ENCODE data around the gene CCL5. TPM values are rescaled to one million over a fixed set of nuclear protein-coding genes. Genes with fewer than 3 reads are reported as not detected.

The CCL5 gene
- total and polyA plus RNA-seq, 2 donors = 26.7 to 27.4 TPM

DNA sequence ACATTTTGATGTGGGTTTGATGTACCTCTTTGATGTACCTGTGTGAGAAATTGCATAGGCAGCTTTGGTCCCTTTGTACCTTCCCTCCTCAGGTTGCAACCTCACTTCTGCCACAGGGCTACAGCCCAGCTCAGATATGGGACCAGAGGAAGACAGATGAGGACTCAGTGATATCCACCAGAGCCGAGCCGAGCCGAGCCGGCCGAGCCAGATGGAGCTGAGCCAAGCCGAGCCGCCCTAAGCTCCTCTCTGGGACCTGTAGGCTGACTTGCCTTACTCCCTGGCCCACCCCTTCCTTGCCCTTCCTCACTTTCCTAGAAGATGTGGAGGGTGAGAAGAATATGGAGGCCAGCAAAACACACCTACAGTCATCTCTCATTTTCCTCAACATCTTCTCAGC, 15.3 kb downstream of the CCL5 start:
- Histone ChIP-seq H3K36me3 (ENCODE audit: control insufficient read depth in 2 of 2, insufficient read depth in 2 of 2, low read length in 1 of 2) (no peaks in the 10 kb centered on the region), H3K27me3 (ENCODE audit: control insufficient read depth in 2 of 2, insufficient read depth in 1 of 2, low read length in 1 of 2) (no peaks in the 10 kb centered on the region), H3K27ac (ENCODE audit: low read depth in 1 of 2, low read length in 1 of 2) (no peak overlapping the region), H3K9me3 (ENCODE audit: control insufficient read depth in 2 of 2, insufficient read depth in 1 of 2, low read length in 1 of 2) (no peaks in the 10 kb centered on the region), H3K4me3 (ENCODE audit: low read length in 2 of 2) (no peak overlapping the region), H3K4me1 (ENCODE audit: control insufficient read depth in 2 of 2, insufficient read depth in 2 of 2, low read length in 2 of 2) (no peaks in the 10 kb centered on the region)
- peak in 2 of 9 donors; percentile 11 to 43 for DNase-seq (ENCODE audit: low read depth in 6 of 9, low spot score in 9 of 9)
- WGBS = 87% methylated on average over 7 of the region's 7 CpGs

DNA sequence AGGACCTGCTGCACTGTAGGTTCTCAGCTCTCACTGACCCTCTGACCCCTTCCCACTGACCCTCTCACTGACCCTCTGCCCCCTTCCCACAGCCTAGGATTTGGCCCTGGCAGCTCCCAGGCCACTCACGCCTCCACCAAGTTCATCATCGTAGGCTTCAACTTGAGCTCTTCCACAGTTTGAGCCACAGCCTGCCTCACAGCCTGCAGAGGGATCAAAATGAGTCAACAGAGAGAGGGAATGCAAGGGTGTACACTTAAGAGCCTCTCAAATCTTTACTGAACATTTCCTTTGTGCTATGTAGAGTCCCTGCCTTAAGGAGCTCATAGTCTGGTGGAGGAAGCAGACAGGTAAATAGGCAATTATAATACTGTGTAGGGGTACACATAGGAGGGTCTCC, 23.6 kb downstream of the CCL5 start:
- Histone ChIP-seq H3K4me1 (ENCODE audit: control insufficient read depth in 2 of 2, insufficient read depth in 2 of 2, low read length in 2 of 2) (peaks cover 0 to 6% of the 10 kb centered on the region in 2 donors), H3K36me3 (ENCODE audit: control insufficient read depth in 2 of 2, insufficient read depth in 2 of 2, low read length in 1 of 2) (peaks cover 11 to 25% of the 10 kb centered on the region in 2 donors), H3K27ac (ENCODE audit: low read depth in 1 of 2, low read length in 1 of 2) (no peak overlapping the region), H3K27me3 (ENCODE audit: control insufficient read depth in 2 of 2, insufficient read depth in 1 of 2, low read length in 1 of 2) (no peaks in the 10 kb centered on the region), H3K9me3 (ENCODE audit: control insufficient read depth in 2 of 2, insufficient read depth in 1 of 2, low read length in 1 of 2) (no peaks in the 10 kb centered on the region), H3K4me3 (ENCODE audit: low read length in 2 of 2) (no peak overlapping the region)
- WGBS = 96% methylated on average over 2 of the region's 2 CpGs
- no peak for DNase-seq (ENCODE audit: low read depth in 6 of 9, low spot score in 9 of 9)

DNA sequence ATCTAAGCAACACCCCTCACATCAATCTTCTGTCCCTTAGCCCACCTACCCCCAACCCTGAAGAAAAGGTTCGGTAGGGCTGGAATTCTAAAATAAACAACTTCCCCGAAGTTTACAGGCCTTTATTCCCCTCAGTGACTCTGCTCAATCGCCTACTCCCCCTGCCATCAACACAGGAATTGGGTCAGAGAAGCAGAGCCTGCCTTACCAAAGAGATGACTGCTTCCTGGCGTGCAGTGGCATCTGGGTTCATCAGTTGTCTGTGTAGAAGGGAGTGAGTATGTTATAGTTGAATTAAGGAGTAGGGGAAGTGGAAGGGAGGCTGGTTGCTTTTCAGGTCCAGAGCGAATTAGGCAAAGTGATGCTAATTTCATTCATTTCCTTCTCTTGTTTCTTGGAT, 24.2 kb downstream of the CCL5 start:
- peaks cover 0 to 6% of the 10 kb centered on the region in 2 donors for H3K4me1 ChIP-seq (ENCODE audit: control insufficient read depth in 2 of 2, insufficient read depth in 2 of 2, low read length in 2 of 2)
- no peak for DNase-seq (ENCODE audit: low read depth in 6 of 9, low spot score in 9 of 9)
- H3K27me3 ChIP-seq (ENCODE audit: control insufficient read depth in 2 of 2, insufficient read depth in 1 of 2, low read length in 1 of 2) = no peaks in the 10 kb centered on the region
- no peak overlapping the region for H3K27ac ChIP-seq (ENCODE audit: low read depth in 1 of 2, low read length in 1 of 2)
- 95% methylated on average over 5 of the region's 5 CpGs for WGBS
- no peaks in the 10 kb centered on the region for H3K9me3 ChIP-seq (ENCODE audit: control insufficient read depth in 2 of 2, insufficient read depth in 1 of 2, low read length in 1 of 2)
- no peak overlapping the region for H3K4me3 ChIP-seq (ENCODE audit: low read length in 2 of 2)
- peaks cover 11 to 27% of the 10 kb centered on the region in 2 donors for H3K36me3 ChIP-seq (ENCODE audit: control insufficient read depth in 2 of 2, insufficient read depth in 2 of 2, low read length in 1 of 2)

DNA sequence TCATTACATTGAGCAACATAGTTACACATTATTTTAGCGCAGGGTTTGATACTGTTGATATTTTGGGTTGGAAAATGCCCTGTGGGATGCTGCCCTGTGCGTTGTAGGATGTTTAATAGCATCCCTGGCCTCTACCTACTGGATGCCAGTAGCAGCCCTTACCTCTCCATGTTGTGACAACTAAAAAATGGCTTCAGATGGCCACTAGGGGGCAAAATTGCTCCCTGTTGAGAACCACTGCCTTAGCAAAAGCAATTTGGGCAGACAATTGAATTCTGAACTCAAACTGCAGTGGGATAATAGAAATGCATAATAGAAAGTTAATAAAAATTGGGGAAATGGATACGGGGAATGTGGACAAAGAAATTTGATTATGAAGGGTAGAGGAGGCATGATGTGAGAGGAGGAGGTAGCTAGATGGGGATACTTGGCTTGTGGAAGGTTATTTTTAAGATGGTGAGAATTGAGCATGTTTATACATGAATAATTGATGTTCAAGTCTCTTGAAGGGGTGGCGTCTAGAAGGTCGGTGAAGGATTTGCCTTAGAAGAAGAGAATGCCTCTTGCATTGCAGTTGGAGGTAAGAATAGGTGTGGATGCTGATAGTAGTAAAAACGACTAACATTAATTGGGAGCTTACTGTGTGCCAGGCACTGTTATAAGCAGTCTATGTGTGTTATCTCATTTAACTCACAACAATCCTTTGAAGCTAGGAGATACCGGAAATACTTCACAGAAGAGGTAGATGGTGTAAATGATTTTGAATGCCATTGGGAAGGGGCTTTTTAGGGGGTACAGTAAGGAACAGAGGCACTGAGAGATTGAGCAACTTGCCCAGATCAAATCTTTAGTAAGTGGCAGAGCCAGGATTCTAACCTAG, 30.5 kb downstream of the CCL5 start:
- no peaks in the 10 kb centered on the region for H3K27me3 ChIP-seq (ENCODE audit: control insufficient read depth in 2 of 2, insufficient read depth in 1 of 2, low read length in 1 of 2)
- H3K4me3 ChIP-seq (ENCODE audit: low read length in 2 of 2) = no peak overlapping the region
- no peaks in the 10 kb centered on the region for H3K4me1 ChIP-seq (ENCODE audit: control insufficient read depth in 2 of 2, insufficient read depth in 2 of 2, low read length in 2 of 2)
- no peak overlapping the region for H3K27ac ChIP-seq (ENCODE audit: low read depth in 1 of 2, low read length in 1 of 2)
- peaks cover 28 to 60% of the 10 kb centered on the region in 2 donors for H3K36me3 ChIP-seq (ENCODE audit: control insufficient read depth in 2 of 2, insufficient read depth in 2 of 2, low read length in 1 of 2)
- DNase-seq (ENCODE audit: low read depth in 6 of 9, low spot score in 9 of 9) = peak; percentile 23 to 84 (median 66)
- H3K9me3 ChIP-seq (ENCODE audit: control insufficient read depth in 2 of 2, insufficient read depth in 1 of 2, low read length in 1 of 2) = no peaks in the 10 kb centered on the region
- 87% methylated on average over 7 of the region's 7 CpGs for WGBS

DNA sequence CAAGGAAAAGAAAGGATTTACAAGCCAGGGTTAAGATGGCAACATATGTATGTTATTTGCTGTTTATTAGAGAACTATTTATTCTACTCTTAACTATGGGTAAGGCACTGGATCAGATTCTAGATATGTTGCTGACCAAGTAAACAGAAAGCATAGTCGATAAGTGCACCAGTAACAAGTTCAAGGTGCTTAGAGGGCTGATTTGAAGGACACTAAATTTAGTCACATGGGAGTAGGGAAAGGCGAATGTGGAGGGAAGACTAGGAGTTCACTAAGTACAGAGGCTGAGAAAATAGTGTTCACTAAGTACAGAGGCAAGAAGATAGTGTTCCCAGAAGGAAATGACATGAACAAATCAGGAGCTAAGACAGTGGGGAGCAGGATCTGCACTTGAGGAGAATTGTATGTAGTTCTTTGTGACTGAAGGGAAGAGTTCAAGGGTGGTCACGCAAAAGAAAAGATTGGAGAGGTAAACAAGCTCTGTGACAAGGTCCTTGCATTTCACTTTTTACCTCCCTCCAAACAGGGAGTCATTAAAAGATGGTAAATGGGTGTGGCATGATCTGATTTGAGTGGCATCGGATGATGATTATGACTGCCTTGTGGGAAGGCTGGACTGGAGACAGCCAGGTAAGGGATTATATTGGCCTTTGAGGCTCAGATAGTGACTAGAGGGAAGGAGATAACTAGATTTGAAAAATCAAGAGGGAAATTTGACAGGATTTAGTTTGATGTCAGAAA, 32.4 kb downstream of the CCL5 start:
- DNase-seq (ENCODE audit: low read depth in 6 of 9, low spot score in 9 of 9) = no peak
- Histone ChIP-seq H3K9me3 (ENCODE audit: control insufficient read depth in 2 of 2, insufficient read depth in 1 of 2, low read length in 1 of 2) (no peaks in the 10 kb centered on the region), H3K27me3 (ENCODE audit: control insufficient read depth in 2 of 2, insufficient read depth in 1 of 2, low read length in 1 of 2) (no peaks in the 10 kb centered on the region), H3K4me1 (ENCODE audit: control insufficient read depth in 2 of 2, insufficient read depth in 2 of 2, low read length in 2 of 2) (no peaks in the 10 kb centered on the region), H3K36me3 (ENCODE audit: control insufficient read depth in 2 of 2, insufficient read depth in 2 of 2, low read length in 1 of 2) (peaks cover 36 to 75% of the 10 kb centered on the region in 2 donors), H3K27ac (ENCODE audit: low read depth in 1 of 2, low read length in 1 of 2) (no peak overlapping the region), H3K4me3 (ENCODE audit: low read length in 2 of 2) (no peak overlapping the region)
- 97% methylated on average over 4 of the region's 4 CpGs for WGBS

DNA sequence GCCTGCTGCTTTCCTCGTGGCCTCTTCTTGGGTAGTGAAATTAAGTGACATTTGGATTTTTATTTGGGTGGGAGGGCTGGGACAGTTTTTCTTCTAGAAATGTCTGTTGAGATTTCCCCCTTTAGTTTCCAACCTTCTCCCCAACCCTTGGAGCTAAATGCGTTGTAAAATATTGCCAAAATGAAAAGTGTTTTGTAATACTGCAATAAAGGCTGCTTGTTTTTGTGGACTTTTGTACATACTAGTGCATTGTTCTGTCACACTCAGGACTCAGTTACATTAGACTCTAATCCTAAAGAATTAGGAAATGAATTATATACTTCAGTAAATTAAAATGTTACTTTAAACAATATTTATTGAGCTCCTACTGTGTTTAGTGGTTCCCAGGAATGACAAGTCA, 33.2 kb downstream of the CCL5 start:
- H3K27me3 ChIP-seq (ENCODE audit: control insufficient read depth in 2 of 2, insufficient read depth in 1 of 2, low read length in 1 of 2) = no peaks in the 10 kb centered on the region
- 92% methylated on average over 2 of the region's 2 CpGs for WGBS
- no peaks in the 10 kb centered on the region for H3K4me1 ChIP-seq (ENCODE audit: control insufficient read depth in 2 of 2, insufficient read depth in 2 of 2, low read length in 2 of 2)
- no peak overlapping the region for H3K27ac ChIP-seq (ENCODE audit: low read depth in 1 of 2, low read length in 1 of 2)
- DNase-seq (ENCODE audit: low read depth in 6 of 9, low spot score in 9 of 9) = no peak
- peaks cover 39 to 79% of the 10 kb centered on the region in 2 donors for H3K36me3 ChIP-seq (ENCODE audit: control insufficient read depth in 2 of 2, insufficient read depth in 2 of 2, low read length in 1 of 2)
- no peaks in the 10 kb centered on the region for H3K9me3 ChIP-seq (ENCODE audit: control insufficient read depth in 2 of 2, insufficient read depth in 1 of 2, low read length in 1 of 2)
- H3K4me3 ChIP-seq (ENCODE audit: low read length in 2 of 2) = no peak overlapping the region

DNA sequence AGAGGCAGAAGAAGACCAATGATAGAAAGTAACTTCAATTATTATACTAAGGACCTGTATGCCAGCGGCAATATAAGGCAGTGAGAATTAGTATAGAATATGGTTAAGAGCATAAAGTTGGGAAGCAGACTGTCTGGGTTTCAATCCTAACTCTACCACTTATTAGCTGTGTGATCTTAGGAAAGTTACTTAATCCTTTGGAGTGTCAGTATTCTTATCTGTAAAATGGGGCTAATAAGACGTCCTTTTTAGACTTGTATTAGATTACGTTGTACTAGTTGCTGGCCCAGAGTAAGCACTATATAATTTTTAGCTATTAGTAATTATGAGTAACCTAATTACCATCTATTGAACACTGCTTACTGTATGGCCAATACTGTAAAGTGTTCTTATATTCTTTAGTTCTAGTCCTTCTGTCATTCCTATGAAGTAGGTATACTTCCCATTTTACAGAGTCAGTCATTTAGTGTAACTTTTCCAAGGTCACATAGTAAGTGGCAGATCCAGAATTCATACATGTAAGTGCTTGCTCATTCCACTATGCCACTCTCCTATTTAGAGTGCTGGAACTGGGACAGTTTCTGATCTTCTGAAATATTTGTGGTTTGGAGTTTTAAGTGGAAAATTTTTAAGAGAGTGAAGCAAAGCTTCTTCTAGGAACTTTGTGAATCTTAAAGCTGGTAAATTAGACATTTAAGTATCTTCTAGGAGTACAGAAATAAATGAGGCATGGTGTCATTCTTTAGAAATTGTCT, 33.9 kb downstream of the CCL5 start:
- Histone ChIP-seq H3K36me3 (ENCODE audit: control insufficient read depth in 2 of 2, insufficient read depth in 2 of 2, low read length in 1 of 2) (peaks cover 46 to 82% of the 10 kb centered on the region in 2 donors), H3K4me1 (ENCODE audit: control insufficient read depth in 2 of 2, insufficient read depth in 2 of 2, low read length in 2 of 2) (no peaks in the 10 kb centered on the region), H3K9me3 (ENCODE audit: control insufficient read depth in 2 of 2, insufficient read depth in 1 of 2, low read length in 1 of 2) (no peaks in the 10 kb centered on the region), H3K4me3 (ENCODE audit: low read length in 2 of 2) (no peak overlapping the region), H3K27me3 (ENCODE audit: control insufficient read depth in 2 of 2, insufficient read depth in 1 of 2, low read length in 1 of 2) (no peaks in the 10 kb centered on the region), H3K27ac (ENCODE audit: low read depth in 1 of 2, low read length in 1 of 2) (no peak overlapping the region)
- 97% methylated on average over 3 of the region's 3 CpGs for WGBS
- DNase-seq (ENCODE audit: low read depth in 6 of 9, low spot score in 9 of 9) = no peak

DNA sequence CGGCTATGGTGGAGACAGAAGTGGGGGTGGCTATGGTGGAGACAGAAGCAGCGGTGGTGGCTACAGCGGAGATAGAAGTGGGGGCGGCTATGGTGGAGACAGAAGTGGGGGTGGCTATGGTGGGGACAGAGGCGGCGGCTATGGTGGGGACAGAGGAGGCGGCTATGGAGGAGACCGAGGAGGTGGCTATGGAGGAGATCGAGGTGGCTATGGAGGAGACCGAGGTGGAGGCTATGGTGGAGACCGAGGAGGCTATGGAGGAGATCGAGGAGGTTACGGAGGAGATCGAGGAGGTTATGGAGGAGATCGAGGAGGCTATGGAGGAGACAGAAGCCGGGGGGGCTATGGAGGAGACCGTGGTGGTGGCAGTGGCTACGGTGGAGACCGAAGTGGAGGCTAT, 35.6 kb downstream of the CCL5 start:
- DNase-seq (ENCODE audit: low read depth in 6 of 9, low spot score in 9 of 9) = no peak
- Histone ChIP-seq H3K36me3 (ENCODE audit: control insufficient read depth in 2 of 2, insufficient read depth in 2 of 2, low read length in 1 of 2) (peaks cover 53 to 88% of the 10 kb centered on the region in 2 donors), H3K27me3 (ENCODE audit: control insufficient read depth in 2 of 2, insufficient read depth in 1 of 2, low read length in 1 of 2) (no peaks in the 10 kb centered on the region), H3K4me3 (ENCODE audit: low read length in 2 of 2) (no peak overlapping the region), H3K9me3 (ENCODE audit: control insufficient read depth in 2 of 2, insufficient read depth in 1 of 2, low read length in 1 of 2) (no peaks in the 10 kb centered on the region), H3K27ac (ENCODE audit: low read depth in 1 of 2, low read length in 1 of 2) (no peak overlapping the region), H3K4me1 (ENCODE audit: control insufficient read depth in 2 of 2, insufficient read depth in 2 of 2, low read length in 2 of 2) (no peaks in the 10 kb centered on the region)
- WGBS = 98% methylated on average over 19 of the region's 19 CpGs
